HT1080 (cell line): ENCODE measurements around the gene AGFG2. TPM values are rescaled to one million over a fixed set of nuclear protein-coding genes. Genes with fewer than 3 reads are reported as not detected.
"Not testable (repeated sequence)": the region's sequence is repeated elsewhere in the genome, so short reads cannot be mapped to it uniquely, and the experiment has no call there.

ENCODE experiments used
- DNase-seq: peaks from one replicate; pipeline ENCODE4 v3.0.0-alpha.2; 2015; ENCODE audit warnings: low read depth
- total RNA-seq: library from RNA; depleted of rRNA; stranded (reverse); fragments of >200 nt; shearing (Covaris generic); gene quantifications from 2 replicates; pipeline ENCODE4 v1.2.3, GENCODE V29; 2014

Gene AGFG2
- total RNA-seq, 1 experiment from 2014 or later, result 19.9 TPM

DNA sequence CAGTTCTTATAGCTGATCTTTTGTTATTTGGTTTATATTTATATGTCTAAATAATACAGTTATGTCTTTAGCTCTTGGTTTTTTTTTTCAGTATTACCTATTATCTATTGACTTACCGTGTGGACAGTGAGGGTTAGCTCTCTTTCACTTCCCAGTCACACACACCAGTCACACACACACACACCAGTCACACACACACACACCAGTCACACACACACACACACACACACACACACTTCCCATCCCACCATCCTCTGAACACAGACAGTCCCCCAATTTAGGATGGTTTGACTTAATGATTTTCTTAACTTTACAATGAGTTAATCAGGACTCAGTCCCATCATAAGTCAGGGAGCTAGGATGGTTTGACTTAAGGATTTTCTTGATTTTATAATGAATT is 18.9 kb upstream of the AGFG2 start:
- no peak for DNase-seq

DNA sequence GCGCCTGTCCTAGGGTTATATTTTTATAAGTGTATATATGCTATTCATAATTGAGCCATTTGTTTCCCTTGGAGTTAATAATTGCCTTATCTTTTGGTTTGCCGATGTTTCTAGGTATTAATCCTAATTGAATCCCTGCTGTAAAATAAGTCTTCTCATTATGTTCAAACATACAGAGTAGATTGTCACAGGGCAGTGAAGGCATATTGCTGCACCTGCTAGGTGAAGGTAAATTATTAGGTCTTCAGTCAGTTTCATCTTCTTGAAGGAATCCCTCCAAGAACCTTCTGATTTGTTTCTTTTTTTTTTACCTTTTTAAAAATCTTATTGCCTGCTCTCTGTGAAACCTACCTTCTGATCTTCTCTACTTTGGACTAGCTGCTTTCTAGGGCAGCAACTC is 17.9 kb upstream of the AGFG2 start:
- DNase-seq, result no peak

DNA sequence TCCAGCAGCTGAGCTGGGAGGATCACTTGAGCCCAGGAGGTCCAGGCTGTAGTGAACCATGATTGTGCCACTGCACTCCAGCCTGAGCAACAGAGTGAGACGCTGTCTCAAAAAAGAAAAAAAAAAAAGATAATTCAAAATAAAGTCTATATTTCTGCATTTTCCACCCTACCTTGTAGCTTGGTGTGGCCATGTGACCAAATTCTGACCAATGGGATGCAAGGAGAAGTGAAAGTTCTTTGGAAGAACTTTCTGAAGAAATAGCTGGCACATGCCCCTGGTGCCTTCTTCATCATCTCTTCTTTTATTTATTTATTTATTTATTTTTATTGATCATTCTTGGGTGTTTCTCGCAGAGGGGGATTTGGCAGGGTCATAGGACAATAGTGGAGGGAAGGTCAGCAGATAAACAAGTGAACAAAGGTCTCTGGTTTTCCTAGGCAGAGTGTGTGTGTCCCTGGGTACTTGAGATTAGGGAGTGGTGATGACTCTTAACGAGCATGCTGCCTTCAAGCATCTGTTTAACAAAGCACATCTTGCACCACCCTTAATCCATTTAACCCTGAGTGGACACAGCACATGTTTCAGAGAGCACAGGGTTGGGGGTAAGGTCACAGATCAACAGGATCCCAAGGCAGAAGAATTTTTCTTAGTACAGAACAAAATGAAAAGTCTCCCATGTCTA is 17.0 kb upstream of the AGFG2 start:
- not testable (repeated sequence) for DNase-seq

DNA sequence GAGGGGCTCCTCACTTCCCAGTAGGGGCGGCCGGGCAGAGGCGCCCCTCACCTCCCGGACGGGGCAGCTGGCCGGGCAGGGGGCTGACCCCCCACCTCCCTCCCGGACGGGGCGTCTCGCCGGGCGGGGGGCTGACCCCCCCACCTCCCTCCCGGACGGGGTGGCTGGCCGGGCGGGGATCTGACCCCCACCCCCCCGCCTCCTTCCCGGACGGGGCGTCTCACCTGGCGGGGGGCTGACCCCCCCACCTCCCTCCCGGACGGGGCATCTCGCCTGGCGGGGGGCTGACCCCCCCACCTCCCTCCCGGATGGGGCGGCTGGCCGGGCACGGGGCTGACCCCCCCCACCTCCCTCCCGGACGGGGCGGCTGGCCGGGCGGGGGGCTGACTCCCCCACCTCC is 15.8 kb upstream of the AGFG2 start:
- not testable (repeated sequence) for DNase-seq

DNA sequence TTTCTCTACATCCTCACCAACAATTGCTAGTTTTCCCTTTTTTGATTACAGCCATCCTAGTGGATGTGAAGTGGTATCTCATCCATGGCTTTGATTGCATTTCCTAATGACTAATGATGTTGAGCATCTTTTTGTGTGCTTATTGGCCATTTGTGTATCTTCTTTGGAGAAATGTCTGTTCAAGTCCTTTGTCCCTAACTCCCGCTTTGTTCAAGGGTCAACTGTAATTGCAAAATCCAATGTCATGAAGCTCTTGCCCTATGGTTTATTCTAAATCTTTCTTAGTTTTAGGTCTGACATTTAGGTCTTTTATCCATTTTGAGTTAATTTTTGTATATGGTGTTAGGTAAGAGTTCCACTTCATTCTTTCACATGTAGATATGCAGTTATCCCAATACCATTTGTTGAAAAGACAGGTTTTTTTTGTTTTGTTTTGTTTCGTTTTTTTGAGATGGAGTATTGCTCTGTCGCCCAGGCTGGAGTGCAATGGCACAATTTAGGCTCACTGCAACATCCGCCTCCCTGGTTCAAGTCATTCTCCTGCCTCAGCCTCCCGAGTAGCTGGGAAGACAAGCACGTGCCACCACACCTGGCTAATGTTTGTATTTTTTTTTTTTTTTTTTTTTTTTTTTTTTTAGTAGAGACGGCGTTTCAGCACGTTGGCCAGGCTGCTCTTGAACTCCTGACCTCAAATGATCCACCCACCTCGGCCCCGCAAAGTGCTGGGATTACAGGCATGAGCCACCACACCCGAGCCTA is 10.7 kb upstream of the AGFG2 start:
- DNase-seq, result not testable (repeated sequence)

DNA sequence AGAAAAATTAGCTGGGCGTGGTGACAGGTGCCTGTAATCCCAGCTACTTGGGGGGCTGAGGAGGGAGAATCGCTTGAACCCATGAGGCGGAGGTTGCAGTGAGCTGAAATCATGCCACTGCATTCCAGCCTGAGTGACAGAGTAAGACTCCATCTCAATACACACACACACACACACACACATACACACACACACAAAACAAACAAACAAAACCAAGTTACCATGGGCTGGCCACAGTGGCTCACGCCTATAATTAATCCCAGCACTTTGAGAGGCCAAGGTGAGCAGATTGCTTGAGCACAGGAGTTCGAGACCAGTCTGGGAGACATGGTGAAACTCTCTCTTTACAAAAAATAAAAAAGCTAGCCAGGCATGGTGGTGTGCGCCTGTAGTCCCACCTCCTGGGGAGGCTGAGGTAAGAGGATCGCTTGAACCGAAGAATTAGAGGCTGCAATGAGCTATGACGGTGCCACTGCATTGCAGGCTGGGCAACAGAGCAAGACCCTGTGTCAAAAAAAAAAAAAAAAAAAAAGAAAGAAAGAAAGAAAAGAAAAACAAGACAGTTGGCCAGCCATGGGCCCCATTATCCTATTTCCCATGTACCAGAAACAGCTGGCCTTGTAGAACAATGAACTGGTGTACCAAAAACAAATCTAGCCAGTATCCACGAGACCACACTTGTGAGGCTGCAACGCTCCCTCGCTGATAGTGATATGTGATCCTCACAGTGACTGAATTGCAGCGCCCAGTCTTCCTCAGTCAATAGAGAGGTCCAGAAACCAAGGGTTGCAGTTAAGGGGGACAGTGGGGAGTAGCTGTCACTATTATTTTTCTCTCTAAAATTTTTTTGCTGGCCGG is 6.6 kb upstream of the AGFG2 start:
- no peak for DNase-seq

DNA sequence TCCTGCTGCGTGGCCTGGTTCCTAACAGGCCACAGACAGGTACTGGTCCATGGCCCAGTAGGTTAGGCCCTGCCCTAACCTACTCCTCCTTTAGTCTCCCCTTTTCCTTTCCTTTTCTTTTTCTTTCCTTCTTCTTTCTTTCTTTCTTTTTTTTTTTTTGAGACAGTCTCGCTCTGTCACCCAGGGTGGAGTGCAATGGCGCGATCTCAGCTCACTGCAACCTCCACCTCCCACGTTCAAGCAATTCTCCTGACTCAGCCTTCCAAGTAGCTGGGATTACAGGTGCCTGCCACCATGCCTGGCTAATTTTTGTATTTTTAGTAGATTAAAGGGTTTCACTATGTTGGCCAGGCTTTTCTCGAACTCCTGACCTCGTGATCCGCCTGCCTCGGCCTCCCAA is 3.0 kb upstream of the AGFG2 start:
- DNase-seq, result not testable (repeated sequence)

DNA sequence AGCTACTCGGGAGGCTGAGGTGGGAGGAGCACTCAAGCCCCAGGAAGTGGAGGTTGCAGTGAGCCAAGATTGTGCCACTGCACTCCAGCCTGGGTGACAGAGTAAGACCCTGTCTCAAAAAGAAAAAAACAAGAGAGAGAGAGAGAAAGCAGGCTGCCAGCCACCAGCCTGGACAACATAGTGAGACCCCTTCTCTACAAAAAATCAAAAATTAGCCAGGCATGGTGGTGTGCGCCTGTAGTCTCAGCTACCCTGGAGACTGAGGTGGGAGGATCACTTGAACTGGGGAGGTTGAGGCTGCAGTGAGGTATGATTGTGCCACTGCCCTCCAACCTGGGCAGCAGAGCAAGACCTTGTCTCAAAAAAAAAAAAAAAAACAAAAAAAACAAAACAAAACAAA is 2.3 kb upstream of the AGFG2 start:
- not testable (repeated sequence) for DNase-seq

DNA sequence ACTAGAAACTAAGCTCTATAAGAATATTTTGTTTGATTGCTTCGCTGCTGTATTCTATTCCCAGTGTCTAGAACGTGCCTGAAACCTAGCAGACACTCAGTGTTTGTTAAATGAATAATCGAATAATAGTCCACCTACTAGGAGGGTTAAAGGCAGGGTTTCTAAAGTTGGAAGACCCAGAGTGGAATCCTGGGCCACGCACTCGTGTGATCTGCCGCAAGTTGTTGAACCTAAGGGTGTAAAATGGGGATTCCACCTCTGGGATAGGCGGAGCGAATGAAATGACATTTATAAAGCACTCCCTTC is 702 bp upstream of the AGFG2 start:
- no peak for DNase-seq

DNA sequence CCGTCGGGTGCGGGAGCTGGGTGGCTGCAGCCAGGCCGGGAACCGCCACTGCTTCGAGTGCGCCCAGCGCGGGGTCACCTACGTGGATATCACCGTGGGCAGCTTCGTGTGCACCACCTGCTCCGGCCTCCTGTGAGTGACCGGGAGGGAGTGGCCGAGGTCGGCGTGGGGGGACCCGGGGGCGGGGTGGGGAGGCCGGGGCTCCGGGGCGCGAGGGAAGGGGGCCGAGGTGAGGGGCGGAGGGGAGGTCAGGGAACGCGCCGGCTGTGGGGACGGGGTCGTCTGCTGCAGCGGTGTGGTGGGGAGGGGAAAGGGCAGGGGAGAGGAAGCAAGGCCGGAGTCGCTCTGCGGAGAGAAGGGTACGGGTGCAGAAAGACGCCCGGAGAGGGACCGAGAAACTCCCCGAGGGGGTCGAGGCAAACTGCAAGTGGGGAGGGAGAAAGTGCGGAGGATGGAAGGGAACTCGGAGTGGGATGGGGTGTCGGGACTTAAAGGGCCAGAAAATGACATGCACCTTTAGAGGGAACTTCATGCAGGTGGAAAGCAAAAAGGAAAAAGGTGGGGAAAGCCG is 518 bp downstream of the AGFG2 start:
- DNase-seq, result no peak

DNA sequence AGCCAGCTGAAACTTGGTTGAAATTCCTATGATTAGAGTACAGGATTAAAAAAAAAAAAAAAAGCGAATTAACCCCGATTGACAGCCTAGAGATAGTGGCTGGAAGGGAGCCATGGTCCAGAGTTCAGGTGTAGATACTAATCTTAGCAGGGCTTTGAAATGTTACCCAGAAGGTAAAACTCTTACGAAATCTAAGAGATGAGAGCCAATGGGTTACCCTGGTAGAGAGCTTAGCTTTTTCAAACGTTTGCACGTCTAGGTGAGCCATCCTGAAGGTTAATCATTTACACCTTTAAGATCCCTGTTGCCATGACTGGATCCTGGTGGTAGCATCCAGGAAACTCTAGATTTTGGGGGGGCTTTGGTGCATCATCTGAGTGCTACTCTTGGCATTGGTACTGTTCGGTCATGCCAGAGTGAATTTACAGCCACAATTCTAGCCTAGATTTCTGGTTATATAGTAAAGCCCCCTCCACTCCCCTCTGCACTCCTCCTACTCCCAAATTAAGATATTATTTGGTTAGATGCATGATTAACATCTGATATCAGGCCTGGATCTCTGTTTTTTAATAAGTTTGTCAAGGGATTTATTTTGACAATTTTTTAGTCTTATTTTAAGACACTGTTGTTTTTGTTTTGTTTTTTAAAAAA is 1.2 kb downstream of the AGFG2 start:
- DNase-seq, result no peak

DNA sequence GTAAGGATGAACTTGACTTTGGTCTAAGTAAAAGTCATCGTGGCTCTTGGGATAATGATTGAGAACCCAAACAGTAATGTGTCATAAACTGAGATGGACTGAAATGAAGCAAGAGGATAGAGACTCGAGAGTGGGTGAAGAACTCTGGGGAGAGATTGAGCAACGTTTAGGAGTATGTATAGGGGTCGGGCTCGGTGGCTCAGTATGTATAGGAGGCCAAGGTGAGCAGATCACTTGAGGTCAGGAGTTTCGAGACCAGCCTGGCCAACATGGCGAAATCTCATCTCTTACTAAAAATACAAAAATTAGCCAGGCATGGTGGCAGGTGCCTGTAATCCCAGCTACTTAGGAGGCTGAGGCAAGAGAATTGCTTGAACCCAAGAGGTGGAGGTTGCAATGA is 2.3 kb downstream of the AGFG2 start:
- DNase-seq, result not testable (repeated sequence)

DNA sequence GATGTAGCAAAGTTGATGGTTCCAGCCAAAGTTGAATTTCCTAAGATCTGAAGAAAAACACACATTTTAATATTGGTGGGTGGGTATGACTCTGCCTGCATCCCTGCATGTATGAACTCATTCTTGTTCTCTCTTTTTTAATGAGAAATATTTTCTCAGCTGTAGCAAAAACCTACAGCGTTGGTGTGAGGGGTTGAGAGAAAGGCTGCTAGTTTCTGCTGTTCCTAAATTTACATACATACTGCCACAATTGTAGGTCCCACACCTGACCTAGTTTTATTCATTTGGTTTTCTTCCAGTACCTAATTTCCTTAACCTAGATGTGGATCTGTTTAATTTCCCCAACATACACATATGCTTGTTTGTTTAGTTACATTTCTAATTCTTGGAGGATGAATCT is 4.6 kb downstream of the AGFG2 start:
- no peak for DNase-seq

DNA sequence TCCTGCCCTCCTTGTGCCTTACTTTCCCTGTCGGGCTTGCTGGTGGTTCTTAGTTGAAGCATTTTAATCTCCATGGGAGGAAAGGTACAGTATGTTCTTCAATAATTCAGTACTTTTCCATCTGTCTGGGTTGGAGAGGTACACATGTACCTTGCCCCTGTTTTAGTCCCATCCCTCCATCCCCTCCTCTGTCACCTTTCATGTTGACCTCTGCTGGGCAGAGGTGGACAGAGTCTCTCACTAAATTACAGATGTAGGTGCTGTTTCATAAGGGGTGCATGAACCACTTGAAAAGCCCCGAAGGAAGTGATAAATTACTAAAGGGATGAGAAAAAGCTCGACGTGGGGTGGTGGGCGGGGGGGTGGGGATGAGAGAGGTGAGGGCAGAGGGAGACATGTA is 5.4 kb downstream of the AGFG2 start:
- DNase-seq, result no peak

DNA sequence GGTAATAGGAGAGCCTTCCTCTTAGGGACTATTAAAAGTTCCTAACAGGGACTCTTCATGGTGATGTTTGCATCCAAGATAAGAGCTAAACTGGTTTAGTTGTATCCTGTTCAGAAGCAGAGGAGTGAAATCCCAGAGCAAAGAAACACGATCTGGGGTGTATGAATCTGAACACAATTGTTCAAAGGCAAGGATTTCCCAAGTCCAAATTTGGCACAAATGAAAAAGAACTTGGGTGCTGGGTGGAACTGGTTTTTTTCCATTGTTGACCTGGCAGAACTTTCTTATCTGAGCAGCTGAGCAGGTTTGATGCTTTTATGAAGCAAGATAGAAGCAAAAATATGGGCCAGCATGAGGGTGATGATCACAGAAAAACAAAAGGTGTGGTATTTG is 6.0 kb downstream of the AGFG2 start:
- no peak for DNase-seq

DNA sequence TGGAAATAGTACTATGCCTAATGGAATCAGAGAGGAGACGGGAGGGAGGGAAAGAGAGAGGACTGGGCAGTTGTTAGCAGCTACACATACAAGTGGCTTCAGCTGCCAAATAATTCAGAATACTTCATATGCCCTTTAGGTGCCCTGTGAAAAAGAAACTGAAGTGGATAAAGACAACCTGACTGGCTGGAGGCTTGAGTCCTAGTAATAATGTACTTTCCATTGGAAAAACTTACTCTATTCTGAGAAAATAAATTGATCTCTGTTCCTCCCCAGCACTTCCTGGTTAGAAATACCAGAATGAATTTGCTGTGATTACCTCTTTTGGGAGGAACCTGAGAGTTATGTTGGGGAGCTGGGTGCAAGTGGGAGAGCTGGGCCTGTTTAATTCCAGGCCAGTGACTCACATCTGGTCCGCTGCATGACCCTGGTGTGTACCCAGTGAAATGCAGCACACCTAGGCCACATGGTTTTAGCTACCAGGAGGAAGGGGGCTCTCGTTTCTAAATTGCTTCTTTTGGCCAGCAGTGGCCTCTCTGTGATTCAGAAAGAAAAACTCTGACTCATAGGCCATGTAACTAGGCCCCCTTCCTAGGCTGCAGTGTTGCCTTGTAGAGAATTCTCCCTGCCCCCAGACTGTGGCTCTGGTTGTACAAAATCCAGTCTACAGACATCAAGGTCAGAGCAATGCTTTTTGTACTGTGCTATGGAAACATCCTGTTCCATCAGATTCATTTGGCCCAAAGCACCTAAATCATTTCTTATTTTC is 6.5 kb downstream of the AGFG2 start:
- DNase-seq, result peak; percentile 99

DNA sequence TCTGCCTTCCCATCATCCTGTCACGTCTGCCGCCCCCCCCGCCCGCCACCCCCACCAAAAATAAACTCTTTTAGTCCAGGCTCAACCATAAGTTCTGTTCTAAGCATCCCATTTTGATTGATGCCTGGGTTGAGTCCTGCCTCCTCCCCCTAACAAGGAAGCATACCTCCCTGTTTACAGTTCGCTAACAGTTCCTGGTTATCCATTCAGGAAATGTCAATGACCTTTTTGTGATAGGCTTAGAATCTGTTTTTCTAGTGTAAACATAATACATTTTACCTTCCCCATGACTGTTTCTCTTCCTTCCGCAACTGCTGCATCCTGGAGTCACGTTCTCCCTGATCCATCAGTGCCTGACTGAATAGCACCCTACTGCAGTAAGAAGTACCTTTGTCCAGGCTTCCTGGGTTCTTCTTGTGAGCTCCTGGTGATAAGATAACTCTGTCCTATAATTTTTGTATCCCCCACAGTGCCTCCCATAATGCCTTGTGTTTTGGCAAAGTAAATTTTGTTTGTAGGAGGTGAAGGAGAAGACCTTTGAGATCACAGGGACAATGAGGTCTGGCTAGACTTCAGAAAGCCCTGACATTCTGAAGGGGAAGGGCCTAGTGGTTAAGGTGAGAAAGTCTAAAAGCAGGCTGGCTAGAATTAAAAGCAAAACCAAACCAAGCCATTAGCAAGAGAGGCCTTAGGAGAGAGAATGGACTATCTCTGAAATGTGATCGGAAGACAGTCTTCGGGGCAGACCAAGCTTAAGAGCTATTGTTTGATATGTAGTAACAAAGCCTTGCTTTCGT is 7.3 kb downstream of the AGFG2 start:
- DNase-seq, result no peak

DNA sequence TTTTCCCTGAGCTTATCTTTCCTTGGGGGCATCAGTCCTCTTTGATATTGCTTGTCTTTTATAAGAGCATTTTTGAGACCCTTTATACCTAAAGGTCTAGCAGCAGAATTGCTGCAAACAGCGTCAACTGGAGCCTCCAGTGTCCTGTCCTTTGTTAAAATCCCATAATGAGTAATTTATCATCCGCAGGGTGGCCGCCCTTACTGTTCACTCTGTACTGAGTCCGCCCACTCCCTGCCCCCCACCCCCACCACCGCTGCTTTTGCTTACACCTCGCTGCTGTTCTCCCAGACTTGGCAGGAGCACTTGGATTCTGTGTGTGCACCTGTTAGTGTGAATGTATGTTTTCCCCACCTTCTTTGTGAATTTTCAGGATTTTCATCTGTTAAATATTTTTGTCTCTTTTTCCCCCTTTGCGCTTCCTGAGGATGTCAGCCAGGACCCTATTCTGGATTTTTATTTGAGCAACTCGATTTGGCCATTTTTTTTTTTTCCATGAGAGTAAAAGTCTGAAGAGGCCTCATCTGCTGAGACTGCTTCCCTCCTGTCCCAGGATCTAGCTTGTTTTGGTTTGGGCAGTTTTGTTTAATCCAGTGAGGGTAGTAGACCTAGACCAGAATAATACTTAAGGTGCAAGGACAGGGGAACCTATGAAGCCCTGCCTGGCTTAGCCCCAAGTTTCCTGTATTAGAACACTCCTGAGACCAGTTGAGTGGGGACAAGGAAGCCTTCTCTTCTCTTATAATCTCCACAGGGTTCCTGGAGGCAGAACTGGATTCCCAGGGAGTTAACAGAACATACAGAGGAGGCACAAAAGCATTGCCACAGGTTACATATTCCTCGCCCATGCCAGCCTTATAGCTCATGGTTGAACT is 8.2 kb downstream of the AGFG2 start:
- no peak for DNase-seq

DNA sequence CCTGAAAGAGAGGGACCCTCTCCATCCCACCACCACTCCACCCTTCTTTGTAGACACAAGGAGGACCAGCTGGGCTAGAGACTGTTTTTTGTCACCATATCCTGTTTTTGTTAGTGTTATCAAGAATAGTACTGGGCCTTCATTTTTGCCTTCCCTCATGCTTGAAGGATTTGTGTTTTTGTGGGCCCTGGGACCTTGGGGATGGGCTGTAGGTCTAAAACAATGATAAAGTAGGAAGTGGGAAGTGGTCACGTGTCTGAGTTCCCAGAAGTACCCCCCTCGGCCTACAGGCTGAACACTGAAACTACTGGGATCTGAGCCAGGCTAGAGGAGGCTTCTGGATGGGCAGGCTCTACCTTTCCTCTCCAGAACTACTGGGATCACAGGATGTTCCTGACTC is 8.9 kb downstream of the AGFG2 start:
- DNase-seq, result peak; percentile 53
